Activated CD8-positive, alpha-beta memory T cell treated with anti-CD3 and anti-CD28 coated beads for 24 hours (primary cell): ENCODE results near the gene RFT1.

ENCODE experiments used
- DNase-seq: peaks from one replicate; pipeline ENCODE4 v3.0.0-alpha.2; 2020

RFT1 gene

DNA sequence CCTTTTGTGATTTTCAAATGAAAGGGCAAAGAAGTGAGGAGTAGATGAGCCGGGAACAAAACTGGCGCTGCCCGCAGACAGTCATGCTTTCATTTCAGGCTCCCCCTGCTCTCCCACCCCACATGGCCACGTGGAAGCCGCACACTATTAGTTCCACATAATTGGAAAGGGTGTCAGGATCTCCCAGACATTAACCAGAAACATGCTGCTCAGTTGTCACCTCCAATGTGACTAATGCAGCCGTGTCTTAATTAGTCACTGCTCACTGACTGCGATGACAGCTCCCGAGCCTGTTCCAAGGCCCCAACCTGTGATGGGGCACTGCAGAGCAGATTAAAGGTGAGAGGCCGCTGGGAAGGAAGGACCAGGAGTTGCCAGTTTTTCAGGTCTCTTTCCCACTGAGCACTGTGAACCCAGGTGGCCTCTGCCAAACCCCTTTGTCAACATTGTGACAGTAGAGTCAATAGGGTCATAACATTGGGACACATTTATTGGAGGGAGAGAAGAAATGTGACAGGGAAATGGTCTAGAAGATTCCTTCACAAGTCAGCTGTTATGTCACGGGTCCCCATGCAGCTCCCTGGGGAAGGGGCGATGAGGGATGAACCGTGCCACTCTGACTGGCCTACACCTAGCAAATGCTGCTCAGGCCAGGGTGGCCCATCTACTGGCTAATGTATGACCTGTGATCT, 45.8 kb downstream of the RFT1 start:
- no peak for DNase-seq

DNA sequence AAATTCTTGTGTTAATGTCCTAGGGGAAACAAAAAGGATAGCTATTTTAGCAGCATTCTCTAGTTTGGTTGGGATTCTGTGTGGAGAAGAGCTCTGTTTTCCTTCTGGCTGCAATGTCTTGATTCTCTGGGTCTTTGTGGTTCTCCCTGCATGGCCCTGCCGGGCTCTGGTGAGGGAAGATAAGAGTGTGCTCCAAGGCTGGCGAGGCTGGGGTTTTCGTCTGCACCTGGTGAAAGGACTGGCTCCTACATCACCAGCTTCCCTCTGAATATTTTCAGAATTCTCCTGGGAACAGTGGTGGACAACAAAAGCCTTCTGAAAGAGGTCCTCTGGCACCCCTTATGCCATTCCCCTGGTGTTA, 46.3 kb downstream of the RFT1 start:
- DNase-seq = no peak

DNA sequence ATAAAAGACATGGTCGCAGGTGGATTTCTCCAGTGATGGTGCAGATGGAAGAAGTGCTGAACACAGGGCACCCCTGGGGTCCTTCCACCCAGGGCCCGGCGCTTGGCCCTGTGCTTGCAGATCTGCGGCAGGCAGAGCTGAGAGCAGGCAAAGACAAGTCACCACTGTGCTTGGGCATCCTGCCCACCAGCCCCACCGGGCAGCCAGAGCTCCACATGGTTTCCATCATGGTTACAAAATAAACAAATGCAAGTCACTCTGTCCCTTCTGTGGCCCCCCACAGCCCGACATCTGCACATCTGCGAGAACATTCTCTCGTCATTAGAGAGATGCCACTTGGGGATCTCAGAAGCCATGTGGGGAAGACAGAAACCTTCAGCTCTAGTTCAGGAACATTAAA, 46.7 kb downstream of the RFT1 start:
- DNase-seq = no peak

DNA sequence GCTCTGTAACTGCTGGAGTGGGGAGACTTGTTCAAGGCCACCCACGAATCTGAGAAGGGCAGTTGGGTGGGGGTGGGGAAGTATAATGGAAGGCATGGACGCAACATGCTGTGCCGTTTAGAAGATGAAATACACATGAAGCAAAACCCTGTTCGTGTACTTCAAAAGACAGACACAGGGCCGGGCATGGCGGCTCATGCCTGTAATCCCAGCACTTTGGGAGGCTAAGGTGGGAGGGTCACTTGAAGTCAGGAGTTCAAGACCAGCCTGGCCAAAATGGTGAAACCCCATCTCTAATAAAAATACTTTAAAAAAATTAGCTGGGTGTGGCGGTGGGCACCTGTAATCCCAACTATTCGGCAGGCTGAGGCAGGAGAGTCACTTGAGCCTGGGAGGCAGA, 47.5 kb downstream of the RFT1 start:
- DNase-seq = peak; percentile 9

DNA sequence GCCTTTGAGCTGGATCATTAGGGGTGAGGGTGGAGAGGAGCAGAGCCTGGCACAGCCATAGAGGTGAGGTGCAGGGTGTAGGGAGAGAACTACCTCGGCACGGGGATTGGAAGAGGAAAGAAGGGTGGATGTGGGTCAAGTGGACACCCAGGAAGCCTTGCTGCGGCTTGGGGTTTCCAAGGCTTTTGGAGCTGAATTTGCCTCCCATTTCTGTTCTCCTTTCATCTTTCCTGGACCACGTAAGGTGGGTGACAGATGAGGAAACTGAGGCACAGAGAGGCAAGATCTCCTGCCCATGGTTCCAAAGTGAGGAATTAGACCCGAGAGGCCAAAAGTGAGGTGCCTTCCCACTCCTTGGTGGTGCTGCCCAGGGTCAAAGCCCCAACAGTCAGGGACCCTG, 48.9 kb downstream of the RFT1 start:
- DNase-seq = no peak

DNA sequence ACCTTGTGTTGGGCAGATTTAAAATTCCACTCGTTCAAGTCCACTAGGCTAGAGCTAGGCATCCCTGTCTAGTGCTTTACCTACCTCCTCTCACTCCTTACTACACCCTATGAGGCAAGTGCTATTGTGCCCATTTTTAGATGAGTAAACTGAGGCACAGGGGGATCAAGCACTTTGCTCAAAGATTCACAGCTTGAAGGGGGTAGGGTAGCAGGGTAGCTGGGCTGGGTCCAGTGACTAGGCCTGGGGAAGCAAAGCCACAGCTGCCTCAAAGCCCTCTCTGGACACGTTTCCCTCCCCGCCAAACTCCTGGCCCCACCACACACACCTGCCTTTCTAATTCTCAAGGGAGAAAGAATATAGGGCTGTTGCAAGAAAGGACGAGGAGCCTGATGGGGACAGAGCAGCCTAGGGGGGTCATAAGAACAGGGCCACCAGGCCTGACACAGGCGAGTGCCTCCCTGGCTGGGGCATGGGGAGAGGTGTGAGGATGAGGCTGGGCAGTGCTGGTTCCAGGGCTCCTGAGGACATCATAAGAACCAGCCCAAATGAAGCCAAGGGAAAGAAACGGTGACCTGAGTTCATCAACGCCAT, 49.5 kb downstream of the RFT1 start:
- DNase-seq = no peak

DNA sequence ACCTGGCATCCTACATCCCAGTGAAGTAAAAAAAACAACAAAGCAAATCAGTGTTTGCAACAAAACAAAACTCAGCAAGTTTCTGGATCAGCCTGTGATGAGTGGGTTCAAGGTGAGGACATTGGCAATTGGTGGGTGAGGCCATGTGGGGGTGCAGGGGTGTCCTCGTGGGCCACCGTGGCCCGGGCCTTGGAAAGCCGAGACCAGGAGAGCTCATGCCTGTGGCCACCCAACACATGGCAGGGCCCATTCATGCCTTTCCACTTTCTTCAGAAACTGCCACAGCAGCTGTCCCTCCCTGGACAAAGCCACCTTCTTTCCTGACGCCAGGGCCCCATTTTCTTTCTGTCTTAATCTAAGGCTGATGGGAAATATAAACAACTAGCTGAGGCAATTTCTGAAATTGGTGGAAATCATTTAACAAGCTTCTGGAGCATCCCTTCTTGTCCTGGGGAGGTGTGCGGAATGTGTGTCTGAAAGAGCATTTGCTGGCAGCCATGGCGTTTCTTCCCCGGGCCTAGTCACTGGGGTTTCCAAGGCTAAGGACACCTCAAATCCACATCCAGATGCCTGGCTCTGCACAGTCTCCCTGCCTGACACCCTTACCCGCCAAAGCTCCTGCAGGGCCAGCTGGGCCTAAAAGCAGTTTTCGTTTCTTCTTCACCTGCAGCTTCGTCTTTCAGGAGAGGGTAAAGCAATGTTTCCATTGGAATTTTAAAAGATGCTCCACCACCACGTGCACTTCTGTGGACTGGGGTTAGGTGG, 50.3 kb downstream of the RFT1 start:
- no peak for DNase-seq

DNA sequence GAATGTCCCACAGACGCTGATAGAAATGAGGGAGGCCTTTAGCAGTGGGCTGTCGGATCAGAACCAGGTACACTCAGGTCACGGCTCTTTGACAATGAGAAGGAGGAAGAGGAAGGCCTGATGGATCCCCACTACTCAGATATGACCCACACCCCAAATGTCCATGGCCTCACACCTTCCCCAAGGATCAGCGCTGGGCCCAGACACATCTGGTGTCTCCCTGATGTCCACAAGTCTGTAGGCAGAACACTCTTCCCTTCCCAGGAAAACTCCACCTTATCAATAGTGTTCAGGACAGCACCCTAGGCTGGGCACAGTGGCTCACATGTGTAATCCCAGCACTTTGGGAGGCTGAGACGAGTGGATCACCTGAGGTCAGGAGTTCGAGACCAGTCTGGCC, 51.1 kb downstream of the RFT1 start:
- no peak for DNase-seq

DNA sequence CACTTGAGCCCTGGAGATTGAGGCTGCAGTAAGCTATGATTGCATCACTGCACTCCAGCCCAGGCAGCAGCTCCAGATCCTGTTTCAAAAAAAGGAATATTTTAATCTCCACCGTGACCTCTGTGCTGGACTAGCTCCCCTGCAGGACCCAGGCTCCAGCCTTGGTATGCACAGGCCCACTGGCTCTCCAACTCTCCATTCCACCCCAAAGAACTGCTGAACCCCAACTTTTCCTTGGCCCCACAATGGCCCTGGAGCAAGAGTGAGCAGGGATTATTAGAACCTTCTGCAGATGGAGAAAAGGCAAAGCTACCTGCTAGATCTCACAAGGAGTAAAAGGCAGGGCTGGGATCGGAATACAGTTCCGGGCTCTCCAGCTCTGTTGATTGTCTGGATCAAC, 51.6 kb downstream of the RFT1 start:
- no peak for DNase-seq

DNA sequence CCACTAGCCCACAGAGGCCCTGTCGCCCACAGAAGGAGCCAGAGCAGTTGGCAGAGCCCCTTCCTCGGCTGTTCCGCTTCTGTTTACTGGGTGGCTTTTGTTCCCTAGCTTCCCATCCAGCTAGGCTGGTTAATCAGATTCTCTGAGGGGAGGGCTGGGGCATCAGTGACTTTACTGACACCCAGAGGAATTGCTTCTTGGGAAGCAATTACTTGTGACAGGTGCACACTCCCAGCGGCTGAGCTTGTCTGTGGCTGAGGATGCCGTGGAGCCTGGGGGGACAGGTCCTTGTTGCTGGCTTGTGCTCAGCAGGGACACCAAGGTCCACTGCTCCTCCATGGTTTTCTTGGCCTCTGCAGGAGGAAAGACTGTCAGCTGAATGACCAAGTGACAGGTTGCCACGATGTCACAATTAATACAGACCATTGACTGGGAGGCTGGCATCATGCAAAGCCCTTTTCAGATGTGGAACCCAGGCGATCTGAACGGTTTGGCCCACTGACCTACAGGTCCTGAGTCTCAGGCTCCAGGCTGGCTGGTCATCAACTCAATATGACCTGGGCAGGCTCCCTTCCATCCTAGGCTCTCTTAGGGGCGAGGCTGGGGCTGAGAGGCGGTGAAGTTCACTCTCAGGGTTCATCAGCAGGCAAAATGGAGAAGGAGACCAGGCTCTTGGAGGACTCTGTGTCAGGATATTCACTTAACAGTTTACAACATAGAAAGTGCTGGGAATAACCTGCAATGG, 52.6 kb downstream of the RFT1 start:
- DNase-seq = no peak

DNA sequence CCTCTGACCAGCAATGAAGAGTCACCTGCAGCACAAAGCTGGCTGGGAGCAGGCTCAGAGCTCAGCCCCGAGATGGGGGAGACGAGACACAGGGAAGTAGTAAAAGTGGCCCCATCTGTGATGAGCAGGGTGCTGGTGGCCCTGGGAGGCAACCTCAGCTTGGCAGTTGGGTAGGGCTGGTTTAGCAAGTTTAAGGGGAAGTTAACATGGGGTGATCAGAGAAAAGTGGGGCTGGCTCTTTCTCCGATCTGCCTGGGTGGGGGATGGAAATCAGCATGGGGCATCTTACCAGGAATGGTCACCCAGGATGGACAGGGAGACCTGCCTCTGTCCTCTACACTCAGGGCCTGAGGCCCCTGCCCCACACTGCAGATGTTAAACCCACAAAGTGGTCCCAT, 54.5 kb downstream of the RFT1 start:
- DNase-seq = no peak

DNA sequence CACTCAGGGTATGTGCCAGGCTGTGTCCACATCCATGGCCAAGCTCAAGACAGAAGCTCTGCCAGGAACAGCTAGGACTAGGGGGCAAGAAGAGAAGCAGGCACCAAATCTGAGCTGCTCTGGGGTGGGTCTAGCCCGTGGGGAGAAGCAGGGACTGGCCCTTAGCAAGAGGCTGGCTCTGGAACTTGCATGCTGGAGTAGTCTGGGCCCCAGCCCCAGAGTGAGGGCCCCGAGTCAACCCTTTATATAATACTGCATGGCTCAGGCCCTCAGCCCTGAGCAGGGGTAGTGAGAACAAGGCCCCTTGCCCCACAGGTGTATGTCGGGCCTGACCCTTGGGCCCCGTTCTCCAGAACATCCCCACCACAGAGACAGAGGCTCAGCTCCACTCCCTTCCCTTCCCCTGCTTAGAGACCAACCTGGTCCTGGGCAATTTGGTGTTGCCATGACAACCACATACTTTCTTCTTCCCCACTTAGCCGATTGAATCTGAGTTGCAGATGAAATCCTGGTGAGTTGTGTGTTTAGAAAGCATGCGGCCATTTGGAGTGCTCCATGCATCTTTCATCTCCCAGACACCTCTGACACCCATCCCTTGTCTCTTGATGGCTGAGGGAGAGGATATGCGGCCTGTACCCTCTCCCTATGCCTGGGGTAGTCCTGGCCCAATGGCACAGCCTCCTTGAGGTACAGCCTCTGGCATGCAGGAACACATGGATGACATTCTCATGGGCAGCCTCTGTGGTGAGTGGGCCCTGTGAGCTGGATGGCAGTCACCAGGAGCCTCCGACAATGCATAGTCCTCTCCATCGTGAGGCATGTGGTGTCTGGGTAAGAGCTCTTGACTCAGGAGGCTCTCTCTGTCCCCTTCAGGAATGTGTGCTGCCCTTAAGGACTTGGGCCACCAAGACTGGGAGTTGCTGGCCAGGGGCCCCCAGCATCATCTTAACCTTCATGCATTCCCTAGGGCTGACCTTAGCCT, 55.2 kb downstream of the RFT1 start:
- DNase-seq = no peak

DNA sequence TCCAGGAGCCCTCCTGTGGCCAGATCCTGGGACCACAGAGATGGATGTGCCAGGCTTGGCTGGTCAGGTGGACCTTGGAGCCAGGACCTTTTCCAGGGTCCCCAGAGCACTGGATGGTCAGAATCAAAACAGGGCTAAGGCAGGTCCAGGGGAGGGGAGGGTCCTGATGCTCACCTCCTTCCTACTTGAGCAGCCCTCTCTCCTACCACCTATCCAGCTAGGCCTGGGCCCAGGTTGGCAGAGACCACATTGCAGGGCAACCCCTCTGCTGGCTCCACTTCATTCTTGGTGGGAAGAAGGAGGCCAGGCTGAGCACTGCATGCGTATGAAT, 55.9 kb downstream of the RFT1 start:
- no peak for DNase-seq

DNA sequence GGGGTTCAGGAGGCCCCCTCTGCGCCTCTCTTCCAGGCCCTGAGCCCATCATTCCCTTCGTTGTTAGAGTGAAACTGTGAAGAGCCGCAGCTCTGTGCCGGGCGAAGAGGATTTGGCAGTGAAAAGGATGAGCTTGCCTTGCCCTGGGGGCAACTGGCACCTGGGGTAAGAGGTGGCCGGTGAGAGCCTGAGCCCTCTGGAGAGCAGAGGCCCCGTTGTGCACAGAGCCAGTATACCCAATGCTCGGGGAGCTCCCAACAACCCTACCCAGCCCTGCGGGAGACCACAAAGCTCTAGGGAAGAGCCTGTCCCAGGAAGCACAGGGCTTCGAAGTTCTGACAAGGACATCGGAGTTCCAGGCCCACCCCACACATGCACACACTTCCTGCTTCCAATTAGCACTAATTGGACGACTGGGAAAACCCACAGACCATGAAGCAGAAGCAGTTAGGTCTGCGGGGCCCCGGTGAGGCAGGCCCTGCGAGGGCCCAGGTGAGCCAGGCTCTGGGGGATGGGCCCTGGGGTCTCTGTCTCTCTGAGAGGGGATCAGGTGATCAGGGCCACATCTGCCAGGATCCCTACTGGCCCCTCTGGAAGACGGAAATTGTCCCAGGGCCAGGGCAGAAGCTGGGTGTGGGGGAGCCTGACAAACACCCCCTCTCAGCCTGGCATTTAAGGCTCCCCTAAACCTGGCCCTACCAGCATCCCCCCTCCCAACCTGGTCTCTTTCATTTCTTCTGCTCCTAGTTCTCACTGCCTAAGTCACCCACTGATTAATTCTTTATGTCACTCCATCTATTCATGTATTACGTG, 56.5 kb downstream of the RFT1 start:
- no peak for DNase-seq

DNA sequence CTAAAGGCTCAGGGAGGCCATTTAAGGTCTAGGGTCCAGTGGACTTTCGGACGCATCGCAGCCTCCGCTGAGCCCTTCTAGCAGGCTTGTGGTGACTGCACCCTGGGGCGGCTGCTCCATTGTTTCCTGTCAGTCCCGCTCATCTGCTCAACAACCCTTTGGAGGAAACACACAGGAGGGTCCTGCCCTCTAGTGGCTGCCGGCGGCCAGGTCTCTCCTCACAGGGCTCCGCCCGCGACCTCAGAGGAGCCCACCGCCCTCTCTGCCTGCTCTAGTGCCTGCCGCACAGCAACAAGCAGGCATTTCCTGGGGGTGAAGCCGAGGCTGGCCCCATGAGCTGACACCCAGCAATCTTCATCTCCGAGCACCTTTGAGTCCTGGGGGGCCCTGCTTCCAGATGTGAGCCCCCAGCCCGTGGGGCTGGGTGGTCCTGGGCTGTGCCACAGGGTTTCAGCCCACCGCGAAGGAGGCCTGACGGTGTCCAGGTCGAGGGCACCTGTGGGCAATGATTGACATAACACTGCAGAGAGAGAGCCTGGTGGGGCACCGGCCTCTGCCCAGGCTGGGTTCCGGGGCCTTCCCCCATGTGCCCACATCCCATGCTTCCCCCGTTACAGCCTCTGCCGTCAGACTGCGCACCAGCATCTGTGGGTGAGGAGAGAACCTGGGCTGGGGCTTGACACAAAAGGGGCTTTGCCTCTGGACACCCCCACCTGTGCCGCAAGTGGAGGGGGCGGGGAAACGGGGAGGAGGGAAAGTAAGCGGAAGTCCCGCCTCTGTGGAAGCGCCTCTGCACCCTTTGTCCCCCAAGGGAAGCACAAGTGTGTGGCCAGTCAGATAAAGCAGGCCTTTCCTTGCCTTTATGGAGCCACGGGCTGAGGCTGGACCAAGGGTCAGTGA, 57.3 kb downstream of the RFT1 start:
- peak; percentile 93 for DNase-seq

DNA sequence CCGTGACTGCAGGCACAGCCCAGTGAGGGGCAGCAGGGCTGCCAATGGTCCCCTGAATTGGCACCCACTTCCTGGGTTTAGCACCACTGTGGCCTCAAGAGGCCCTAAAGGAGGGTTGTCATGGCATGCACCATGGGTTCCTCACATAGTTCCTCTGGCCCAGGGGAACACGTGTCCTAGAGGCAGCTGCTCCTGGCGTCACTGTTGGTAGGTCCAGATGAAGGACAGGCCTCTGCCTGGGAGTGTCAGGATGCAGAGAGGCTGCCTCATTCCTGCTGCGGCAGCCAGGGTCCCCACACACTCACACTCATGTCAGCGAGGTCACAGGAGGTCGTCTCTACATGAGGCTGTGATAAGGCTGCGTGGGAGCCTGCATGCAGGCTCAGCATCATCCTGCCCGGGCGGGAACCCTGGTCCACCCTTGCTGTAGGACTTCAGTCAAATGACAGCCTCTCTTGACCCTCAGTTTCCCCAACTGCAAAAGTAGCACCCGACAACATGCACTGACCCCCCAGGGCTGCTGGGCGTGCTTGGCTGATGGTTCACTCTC, 58.3 kb downstream of the RFT1 start:
- DNase-seq = no peak

DNA sequence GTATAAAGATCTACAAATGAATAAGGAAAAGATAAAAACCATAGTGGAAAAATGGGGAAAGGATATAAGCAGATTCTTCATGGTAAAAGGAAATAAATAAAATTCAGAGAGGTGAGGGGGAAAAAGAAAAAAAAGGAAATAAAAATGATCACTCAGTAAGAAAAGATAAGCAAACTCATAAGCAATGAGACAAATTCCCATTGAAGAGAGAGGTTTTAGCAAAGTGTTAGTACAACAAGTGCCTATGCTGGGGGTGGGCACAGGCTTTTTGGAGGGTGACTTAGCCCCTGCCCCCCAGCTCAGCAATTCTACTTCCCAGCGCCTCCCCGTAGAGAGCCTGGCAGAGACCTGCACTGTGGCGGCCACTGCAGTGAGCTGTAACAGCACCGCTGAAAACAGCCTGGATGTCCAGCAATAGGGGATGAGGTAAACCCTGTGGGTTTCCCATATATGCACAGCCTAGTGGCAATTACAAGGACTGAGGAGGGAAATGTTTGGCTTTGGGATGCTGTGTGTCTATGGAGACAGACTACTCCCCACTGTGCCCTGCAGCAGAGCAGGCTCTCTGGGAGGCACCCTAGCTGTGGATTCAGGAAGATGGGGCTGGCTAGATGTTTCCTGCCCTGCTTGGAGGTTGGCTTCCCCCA, 60.7 kb downstream of the RFT1 start:
- no peak for DNase-seq

DNA sequence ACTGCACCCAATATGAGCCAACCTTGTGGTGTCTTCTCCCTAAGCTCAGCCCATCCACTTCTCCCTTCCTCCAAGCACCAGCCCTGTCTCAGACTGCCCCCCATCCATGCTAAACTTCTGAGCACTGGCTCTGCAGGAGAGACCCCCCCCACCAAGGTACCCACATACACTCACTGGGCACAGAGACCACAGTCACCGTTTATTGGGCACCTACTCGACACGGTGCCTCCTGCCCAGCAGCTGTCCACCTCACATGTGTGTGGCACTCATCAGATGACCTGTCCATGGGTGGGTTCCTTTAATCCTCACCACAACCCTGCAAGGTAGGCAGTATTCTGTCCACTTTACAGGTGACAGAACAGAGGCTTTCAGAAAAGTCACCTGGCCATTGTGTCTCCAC, 62.1 kb downstream of the RFT1 start:
- DNase-seq = no peak

DNA sequence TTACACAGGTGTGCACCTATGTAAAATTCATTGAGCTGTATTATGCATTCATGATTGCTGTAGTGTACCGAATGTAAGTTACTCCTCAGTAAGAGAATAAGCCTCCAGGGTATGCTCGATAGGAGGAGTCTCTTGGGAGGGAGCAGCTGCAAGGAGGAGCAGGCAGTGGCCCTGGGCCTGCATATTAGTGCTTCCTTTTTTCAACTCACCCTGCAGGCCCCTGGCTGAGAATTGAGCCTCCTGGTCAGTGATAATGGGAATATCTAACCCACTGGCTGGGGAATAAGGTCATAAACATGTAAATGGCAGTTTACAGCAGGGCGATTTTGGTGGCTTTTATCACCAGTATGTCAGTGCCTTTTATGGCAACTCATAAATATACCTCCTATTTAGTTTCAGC, 62.7 kb downstream of the RFT1 start:
- no peak for DNase-seq
